Measurements from ENCODE around the gene SLC25A11. TPM values are rescaled to one million over a fixed set of nuclear protein-coding genes. Genes with fewer than 3 reads are reported as not detected.

The SLC25A11 gene
- total and polyA plus RNA-seq, 8 donors: 10.9 to 25.5 (median 21.4) TPM

GRCh38 chr17:4969551-4970173 is 29.8 kb upstream of the SLC25A11 start:
- Histone ChIP-seq H3K27me3 (no peaks in the 10 kb centered on the region), H3K4me1 (peaks cover 0 to 19% (median 10%) of the 10 kb centered on the region in 3 donors), H3K36me3 (peaks cover 0 to 9% (median 0%) of the 10 kb centered on the region in 3 donors), H3K27ac (peak overlapping the region in 1 of 4 donors; percentile 4), H3K4me3 (no peak overlapping the region), H3K9me3 (no peaks in the 10 kb centered on the region)
- TF ChIP-seq, protein P1, sequence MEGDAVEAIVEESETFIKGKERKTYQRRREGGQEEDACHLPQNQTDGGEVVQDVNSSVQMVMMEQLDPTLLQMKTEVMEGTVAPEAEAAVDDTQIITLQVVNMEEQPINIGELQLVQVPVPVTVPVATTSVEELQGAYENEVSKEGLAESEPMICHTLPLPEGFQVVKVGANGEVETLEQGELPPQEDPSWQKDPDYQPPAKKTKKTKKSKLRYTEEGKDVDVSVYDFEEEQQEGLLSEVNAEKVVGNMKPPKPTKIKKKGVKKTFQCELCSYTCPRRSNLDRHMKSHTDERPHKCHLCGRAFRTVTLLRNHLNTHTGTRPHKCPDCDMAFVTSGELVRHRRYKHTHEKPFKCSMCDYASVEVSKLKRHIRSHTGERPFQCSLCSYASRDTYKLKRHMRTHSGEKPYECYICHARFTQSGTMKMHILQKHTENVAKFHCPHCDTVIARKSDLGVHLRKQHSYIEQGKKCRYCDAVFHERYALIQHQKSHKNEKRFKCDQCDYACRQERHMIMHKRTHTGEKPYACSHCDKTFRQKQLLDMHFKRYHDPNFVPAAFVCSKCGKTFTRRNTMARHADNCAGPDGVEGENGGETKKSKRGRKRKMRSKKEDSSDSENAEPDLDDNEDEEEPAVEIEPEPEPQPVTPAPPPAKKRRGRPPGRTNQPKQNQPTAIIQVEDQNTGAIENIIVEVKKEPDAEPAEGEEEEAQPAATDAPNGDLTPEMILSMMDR (IDR thresholded peaks at IDR 0.05): no peak
- DNase-seq: no peak
- no peak for ATAC-seq
- WGBS, 2 donors: 81 to 87% methylated on average over 16 of the region's 16 CpGs
- intact Hi-C loops (cut with DNase I): no loop called here
- no peak for FAIRE-seq

DNA sequence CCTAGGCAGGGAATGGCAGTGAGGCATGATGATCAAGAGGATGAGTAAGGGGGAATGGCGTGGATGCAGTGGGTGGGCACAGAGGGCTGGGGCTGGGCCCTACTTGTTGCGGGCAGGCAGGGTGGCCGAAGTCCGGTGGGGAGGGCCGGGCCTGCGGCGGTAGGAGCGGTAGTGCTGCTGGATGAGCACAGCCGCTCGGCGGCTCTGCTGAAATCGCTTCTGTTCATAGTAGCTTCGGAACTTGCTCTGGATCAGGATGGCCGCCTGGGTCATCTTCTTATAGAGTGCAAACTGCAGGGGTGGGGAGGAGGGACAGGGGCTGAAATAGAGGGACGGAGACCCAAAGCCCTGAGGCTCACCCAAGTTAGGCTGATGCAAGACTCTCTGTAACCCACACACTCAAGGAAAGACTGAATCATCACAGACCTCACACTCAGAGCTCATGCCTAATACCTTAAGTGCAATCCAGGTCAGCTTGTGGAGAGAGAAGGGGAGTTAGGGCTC is 29.3 kb upstream of the SLC25A11 start:
- peak overlapping the region in 3 of 4 donors; percentile 29 to 96 (median 92) for H3K27ac ChIP-seq
- no peak for FAIRE-seq
- 86 to 90% methylated on average over 15 of the region's 15 CpGs for WGBS, 2 donors

DNA sequence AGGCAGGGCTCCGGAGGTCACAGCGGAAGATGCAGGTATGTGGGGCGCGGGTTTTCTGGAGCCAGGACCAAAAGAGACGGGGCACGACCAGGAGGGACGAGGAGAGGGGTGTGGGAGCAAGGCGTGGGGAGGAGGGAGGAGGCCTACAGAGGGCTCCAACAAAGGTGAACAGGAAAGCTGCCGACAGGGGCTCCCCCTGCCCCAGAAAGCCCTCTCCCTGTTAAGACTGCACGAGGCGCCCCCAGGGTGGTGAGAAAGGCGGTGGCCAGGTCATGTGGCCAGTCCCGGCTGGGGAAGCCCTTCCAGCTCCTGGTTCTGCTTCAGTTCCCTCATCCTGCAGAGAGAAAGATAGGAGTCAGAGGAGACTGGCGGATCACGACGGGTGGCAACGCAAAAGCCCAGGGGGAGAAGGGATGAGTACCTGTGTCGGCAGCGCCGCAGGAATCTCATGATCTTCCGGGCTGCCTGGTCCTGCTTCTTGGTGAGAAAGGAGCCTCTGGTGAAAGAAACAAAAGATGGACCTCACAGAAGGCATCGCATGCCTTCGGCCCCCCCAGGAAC is 28.7 kb upstream of the SLC25A11 start:
- peak in 1 of 6 donors; percentile 52 for DNase-seq
- no peak for FAIRE-seq
- peak overlapping the region; percentile 37 to 74 (median 61) for H3K4me3 ChIP-seq

More for the DNA sequence above, 29.3 kb upstream of the SLC25A11 start:
- H3K4me3 ChIP-seq: peak overlapping the region in 2 of 4 donors; percentile 71 to 74
- DNase-seq: no peak
- H3K27me3 ChIP-seq: no peaks in the 10 kb centered on the region
- peaks cover 0 to 9% (median 0%) of the 10 kb centered on the region in 3 donors for H3K36me3 ChIP-seq
- intact Hi-C loops (cut with DNase I): no loop called here
- no peak for ATAC-seq
- no peaks in the 10 kb centered on the region for H3K9me3 ChIP-seq
- H3K4me1 ChIP-seq: peaks cover 0 to 19% (median 10%) of the 10 kb centered on the region in 3 donors
- TF ChIP-seq, protein P1 (IDR thresholded peaks at IDR 0.05): no peak

GRCh38 chr17:4967539-4968485 is 28.0 kb upstream of the SLC25A11 start, which contains the start of gene SPAG7:
Gene SPAG7, minus strand, starts transcription at chr17:4967817. Its CDS starts 13 bp downstream, at chr17:4967804.
- Histone ChIP-seq H3K36me3 (peaks cover 0 to 8% (median 0%) of the 10 kb centered on the region in 3 donors), H3K27me3 (no peaks in the 10 kb centered on the region), H3K4me1 (peaks cover 0 to 19% (median 10%) of the 10 kb centered on the region in 3 donors), H3K4me3 (peak within 1 kb of the TSS; percentile 51 to 74 (median 72)), H3K9me3 (no peaks in the 10 kb centered on the region), H3K27ac (peak within 1 kb of the TSS; percentile 88 to 96 (median 92))
- intact Hi-C loops (cut with DNase I): no loop called here
- peak; percentile 81 to 88 (median 84) for ATAC-seq
- DNase-seq: peak; percentile 94 to 97 (median 96)
- 1% methylated on average over 66 of the region's 66 CpGs for WGBS, 2 donors
- FAIRE-seq: peak; percentile 80
- TF ChIP-seq, protein P1 (IDR thresholded peaks at IDR 0.05): no peak

More for the DNA sequence above, 28.7 kb upstream of the SLC25A11 start:
- TF ChIP-seq, protein P1 (IDR thresholded peaks at IDR 0.05): no peak
- Histone ChIP-seq H3K4me1 (peaks cover 0 to 19% (median 10%) of the 10 kb centered on the region in 3 donors), H3K9me3 (no peaks in the 10 kb centered on the region), H3K27me3 (no peaks in the 10 kb centered on the region), H3K27ac (peak overlapping the region; percentile 88 to 96 (median 92)), H3K36me3 (peaks cover 0 to 9% (median 0%) of the 10 kb centered on the region in 3 donors)
- ATAC-seq: no peak
- WGBS, 2 donors: 42 to 43% methylated on average over 23 of the region's 23 CpGs
- intact Hi-C loops (cut with DNase I): no loop called here

All from pancreas (tissue), 10 donors.